ENCODE data around the gene PTH1R.
A peak's percentile ranks its signal among the peaks of the same experiment; 100 is the strongest.

PTH1R gene

DNA sequence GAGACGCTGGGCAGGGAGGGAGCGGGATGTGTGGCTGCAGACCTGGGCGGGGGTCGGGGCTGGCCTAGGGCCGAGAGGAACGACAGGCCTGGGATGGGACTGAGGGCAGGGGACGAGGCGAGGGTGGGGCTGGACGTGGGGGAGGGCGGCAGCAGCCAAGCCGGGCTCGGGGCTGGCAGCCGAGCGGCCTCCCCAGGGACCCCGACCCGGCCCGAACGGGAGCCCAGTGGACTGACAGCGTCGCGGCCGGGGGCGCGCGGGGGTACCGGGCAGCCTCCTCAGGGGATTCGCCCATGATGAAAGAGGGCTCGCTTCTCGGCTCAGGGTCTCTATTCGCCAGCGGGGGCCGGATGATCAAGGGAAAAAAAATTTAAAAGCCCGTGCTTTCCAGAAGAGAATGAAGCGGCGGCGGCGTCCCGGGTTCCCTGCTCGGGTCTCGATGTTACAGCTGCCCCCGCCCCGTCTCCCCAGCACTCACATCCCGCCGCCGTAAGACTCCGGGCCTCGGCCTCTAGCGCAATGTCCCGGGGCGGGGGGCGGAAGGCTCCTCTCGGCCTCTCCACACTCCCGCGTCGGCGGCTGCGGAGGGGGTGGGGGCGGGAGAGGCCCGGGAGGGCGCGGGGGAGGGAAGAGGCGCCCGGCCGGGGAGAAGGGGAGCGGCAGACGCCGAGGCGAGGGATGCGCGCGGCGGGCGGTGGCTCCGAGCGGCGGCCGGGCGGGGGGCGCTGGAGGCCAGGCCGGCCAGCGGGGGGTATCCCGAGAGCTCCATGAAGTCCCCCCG lies 4.3 kb downstream of the PTH1R start:
- DNase-seq: peak in 5 of 51 donors; percentile 8 to 36 (median 10)

DNA sequence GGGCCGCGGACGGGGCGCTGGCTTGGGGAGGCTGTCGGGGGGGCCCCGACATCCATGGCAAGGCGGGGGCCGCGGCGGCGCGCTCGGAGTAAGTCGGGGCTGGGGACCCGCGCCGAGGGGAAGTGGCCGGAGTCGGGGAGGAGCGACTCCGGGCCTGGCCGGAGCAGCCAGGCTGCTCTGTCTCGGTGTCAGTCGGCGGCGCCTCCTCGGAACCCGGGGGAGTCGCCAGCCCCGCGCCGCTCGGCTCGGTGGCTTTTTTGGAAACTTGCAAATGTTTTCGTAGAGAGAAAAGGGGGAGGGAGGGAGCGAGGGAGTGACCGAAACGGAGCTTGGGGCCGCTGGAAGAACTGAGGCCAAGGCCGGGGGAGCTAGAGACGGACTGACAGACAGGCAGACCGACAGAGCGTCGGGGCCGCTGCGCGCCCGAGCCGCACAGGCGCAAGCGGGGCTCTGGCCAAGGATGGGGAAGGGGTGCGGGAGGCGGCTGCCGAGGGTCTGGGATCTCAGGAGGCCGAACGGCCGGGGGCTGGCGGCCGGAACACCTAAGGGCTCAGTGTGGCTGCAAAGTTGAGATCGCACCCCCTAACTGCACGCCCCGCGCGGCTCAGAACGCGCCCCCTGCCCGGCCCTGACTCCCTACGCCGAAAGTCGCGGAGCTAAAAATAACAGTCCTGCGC lies 5.0 kb downstream of the PTH1R start:
- peak in 3 of 51 donors; percentile 14 to 42 (median 18) for DNase-seq

DNA sequence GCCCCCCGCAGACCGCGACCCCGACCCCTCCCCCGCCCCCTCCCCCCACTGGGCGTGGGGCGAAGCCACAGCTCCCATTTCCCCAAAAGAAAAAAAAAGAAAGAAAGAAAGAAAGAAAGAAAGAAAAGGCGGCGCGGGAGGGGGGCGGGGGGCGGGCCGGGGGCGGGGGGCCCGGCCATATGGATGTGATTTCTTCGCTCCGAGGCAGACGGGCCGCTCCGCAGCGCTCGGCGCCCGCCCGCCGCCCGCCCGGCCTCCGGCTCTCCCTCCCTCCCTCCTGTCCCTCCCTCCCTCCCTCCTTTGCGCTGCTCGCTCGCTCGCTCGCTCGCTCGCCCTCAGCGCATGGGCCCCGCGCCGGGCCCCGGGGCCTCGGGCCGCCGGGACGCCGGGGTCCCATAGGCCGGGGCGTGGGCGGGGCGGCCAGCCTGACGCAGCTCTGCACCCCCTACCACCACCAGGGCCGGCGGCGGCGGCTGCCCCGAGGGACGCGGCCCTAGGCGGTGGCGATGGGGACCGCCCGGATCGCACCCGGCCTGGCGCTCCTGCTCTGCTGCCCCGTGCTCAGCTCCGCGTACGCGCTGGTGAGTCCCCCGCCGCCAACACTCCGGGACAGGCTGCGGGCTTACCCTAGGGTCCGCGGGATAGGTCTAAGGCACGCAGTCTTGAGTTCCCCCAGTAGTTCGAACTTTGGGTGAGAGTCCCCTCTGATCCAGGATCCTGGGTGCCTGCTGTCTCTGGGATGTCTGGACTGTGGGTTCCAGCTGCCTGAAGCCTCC lies 5.7 kb downstream of the PTH1R start:
- peak in 3 of 51 donors; percentile 20 to 37 (median 24) for DNase-seq

DNA sequence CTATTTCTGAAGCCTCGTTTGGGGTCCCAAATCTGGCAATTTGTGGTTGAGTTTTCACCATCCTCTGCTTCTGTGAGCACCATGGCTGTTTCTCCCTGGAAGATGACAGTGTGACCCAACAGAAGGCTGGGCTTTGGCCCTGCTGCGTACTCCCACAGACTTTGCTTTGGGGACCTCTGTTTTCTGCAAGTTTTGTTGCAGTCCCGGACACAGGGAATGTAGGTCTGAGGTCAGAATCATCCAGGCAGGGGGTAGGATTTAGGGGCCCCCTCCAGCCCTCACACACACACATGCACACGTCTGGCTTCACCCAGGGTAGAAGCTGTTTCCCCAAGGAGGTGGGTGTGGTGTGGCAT lies 6.3 kb downstream of the PTH1R start:
- DNase-seq: no peak

DNA sequence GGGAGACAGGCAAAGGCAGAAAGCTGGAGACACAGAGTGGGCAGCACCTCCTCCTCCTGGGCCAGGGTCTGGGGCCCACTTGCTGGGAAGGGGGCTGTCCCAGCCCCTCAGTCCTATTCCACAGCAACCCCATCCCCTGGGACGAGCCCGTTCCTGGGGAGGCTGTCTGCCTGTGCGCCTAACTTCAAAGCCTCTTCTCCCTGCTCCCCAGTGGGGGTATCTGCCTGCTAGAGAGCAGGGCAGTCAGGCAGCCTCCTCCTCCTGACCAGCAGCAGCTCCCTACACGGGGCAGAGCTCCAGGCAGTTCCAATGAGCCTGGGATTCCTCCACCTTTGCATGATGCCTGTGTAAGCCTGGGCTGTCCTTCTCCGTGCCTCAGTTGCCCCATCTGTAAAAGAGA lies 6.9 kb downstream of the PTH1R start:
- no peak for DNase-seq

DNA sequence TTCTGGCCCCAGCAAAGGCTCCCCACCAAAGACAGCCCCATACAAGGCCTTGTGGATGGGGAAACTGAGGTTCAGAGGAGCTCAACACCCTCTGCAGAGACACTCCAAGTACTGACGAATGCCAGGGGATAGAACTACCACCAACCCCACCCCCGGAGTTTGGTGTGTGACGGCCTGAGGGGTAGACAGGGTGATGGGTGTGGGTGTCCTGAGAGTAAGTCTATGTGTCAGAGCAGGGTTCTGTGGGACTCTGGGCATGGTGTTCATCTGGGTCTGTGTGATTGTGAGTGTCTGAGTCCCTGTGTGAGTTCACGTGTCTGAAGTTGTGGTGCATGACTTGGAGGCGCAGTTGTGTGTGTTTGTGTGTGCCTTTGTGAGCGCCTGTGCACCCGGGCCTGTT lies 7.4 kb downstream of the PTH1R start:
- no peak for DNase-seq

DNA sequence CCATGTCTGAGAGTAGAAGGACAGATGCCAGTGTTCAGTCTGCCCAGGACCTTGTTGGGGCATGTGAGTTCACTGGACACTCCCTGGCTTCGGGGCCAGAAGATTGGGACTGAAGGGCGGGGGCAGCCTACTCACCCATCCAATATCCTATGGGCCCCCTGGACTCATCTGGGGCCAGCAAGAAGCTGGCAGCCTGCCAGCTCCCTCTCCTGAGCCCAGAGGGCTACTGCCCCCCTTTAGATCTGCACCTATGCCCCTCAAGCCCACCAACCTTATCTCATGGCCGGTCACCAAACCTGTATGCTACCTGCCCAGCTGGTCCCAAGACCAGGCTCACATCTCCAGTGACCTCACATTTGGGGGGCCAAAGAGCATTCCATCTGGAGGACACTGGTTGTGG lies 8.1 kb downstream of the PTH1R start:
- DNase-seq: no peak

DNA sequence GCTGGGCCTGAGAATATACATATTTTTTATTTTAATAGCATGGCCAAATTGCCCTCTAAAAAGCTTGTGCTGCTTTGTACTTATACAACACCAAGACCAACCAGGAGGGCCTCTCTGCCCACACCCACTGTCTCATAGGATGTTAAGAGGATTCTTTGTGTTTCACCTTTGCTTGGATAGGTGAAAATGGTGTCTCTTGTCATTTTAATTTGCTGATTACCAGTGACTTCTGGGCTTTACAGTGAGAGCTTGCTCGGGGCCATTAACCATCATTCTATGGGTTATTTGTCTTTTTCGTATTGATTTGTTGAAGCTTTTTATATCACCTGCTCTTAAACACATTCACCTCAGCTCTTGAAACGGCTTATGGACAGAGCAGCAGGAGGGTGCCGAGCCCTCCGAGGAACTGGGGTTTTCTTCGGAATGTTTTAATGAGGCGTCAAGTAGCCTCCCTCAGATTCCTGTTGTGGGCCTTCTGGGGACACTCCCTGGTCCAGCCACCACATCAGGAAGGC lies 10.5 kb downstream of the PTH1R start:
- no peak for DNase-seq

DNA sequence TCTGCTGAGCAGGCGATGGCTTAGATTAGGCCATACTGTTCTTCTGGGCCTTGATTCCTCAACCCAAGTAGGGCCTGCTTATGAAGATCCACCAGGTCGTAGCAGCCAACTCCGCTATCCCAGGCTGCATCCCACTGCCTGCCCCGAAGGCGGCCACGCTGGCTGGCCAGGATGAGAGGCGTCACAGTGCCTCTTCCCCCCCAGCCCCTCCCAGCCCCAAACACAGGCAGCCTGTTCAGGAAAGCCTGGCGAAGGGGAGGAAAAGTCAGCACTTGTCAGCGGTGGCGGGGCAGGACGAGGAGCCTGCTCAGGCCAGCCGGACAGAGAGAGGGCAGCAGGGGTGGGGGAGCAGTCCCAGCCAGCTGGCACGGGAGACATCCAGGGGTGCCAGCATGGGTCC lies 11.2 kb downstream of the PTH1R start:
- peak in 4 of 51 donors; percentile 9 to 37 (median 24) for DNase-seq

DNA sequence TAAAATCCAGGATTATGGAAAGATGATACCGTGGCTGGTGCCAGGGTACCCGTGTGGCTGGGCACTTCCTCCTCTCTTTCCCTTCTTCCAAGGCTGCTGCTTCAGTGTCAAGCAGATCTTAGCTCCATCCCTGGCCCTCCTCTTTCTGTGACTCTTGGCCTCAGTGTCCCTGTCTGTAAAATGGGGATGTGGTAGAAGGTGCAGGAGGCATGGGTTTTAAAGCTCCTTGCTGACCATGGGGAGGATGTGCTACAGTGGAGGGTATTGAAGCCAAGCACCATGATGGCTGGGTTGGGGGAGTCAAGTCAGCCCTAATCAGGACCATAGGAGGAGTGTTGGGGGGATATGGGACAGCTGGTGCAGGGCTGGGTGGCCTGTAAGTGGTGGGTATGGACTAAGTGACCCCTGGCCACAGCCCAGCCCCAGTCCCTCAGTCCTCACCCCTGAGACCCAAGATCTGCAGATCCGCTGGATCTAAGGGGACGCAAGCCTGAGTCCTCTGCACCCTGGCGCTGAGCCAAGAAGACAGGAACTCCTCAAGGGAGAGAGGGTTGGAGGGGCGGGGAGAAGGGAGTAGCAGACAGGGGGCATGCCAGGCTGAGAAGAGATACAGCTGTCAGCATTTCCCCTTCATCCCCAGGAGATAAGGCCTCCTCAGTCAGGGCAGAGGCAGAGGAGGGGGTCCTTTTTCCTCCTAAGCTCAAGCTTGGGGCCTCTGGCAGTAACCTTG lies 12.0 kb downstream of the PTH1R start:
- no peak for DNase-seq

DNA sequence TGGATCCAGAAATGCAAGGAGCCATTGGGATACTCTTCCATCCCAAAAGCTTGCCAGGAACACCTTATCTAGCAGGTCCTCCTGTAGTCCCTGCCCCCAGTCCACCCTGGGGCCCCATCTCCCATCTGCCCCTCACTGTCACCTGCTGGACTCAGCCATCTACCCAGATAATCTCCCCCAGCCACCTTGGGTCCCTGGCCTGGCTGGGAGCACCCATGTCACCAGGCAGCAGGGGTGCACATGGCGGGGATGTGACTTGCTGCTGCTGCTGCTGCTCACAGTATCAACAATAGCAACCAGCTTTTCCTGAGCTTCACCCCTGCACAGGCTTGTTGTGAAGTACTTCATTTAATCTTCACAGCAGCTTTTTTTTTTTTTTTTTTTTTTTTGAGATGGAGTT lies 12.6 kb downstream of the PTH1R start:
- no peak for DNase-seq

DNA sequence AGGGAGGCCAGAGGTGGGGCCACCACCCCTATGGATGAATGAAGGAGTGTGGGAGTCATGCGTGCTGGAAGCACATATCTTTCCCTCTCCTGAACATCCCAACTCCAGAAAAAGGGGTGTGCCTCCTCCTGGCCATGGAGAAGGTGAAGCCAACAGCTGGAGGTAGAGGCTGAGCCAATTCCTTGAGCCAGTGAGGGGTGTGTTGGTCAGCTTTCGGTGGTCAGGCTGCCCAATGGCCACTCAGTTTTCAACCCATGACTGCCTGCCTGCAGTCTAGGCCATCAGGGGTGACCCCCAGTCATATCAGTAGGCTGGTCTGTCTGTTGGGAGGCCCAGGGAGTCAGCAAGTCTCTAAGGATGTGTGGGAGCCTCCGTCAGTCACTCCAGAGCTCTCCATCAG lies 13.6 kb downstream of the PTH1R start:
- DNase-seq: no peak

DNA sequence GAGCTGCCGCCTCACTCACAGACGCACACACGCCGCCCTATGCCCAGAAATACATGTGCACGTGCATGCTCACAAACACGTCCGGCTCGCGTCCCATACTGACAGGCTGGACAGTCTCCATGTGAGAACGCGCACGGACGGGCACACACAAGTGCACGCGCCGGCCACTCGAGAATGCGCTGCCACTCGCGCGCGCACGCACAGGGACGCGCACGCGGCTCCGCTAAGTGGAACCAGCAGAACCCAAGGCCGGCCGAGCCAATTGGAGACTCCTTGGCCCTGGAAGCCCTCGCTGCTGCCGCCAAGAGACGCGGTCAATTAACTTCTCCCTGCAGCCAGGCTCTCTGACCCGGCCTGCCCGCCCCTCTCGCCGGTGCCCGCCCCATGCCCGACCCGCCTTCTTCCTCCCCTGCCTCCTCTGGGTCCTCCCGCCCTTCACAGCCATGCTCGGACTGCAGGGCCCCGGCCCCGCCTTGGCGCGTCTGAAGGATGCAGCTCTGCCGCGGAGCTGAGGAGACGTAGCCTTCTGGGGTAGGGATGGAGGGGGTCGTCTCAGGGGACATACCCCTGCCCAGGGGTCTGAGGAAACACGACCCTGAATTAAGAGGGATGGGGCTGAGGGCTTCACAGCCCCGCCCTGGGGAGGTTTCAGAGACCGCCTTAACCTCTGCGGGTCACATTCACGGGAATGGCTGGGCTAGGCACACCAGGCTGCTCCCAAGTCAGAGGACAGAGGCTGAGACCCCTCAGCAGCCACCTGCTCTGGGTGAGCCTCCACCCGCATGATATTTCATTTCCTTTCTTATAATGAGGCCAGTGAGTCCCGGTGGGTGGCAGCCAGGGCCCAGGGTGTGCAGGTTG lies 15.0 kb downstream of the PTH1R start:
- DNase-seq: peak in 47 of 51 donors; percentile 26 to 86 (median 70)

DNA sequence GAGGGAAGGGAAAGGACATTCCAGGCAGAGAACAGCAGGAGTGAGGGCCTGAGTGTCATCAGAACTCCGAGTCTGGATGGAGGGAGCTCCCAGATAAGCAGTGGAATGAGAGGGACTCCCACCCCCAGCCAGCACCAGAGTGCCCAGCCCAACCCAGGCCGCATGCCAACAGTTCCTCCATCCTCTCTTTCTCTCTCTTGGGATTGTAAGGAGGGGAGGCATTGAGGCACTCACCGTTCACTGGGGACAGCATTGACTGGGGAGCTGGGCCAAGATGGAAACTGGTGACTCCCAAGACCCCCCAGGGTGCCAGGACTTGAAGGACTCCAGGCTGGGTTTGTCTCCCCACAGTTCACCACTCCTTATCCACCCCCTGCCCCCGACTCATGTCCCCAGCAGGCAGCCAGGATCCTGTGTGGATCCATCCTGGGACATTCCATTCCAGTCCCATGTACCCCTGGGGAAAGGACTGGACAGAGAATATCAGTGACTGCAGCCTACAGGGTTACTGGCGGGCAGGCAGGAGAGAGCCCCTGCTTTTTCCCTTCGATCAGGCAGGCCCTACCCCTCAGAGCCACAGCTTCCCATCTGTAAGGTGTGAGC lies 15.7 kb downstream of the PTH1R start:
- no peak for DNase-seq

DNA sequence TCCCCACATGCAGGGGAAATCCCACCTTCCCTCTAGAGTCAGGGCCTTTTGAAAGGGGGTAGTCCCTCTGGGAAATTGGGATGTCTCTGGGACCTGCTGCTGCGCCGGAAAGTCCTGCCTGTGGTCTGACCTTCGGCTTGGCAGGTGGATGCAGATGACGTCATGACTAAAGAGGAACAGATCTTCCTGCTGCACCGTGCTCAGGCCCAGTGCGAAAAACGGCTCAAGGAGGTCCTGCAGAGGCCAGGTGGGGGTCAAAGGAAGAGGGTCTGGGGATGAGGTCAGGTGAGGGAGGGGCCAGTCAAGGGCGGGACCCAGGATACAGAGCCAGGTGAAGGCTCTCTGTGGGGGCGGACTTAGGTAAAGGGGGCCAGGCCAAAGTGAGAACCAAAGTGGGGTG lies 16.2 kb downstream of the PTH1R start:
- DNase-seq: no peak

DNA sequence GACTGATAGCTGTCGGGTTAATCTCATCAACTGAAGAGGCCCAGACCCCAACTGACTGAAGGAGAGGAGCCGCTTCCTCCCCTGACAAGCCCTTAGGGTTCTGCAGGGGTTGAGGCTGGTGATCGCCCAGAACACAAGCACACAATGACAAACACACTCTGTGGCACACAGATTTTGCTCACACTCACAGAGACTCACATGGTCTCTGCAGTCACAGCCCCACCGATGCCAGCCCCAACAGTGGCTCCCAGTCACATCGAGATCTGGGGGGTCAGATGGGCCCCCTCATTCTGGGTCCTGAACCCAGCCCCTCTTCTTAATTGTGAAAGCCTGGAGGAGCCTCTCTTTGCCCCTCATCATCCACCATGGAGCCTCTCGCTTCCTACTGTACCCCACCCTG lies 16.7 kb downstream of the PTH1R start:
- no peak for DNase-seq

DNA sequence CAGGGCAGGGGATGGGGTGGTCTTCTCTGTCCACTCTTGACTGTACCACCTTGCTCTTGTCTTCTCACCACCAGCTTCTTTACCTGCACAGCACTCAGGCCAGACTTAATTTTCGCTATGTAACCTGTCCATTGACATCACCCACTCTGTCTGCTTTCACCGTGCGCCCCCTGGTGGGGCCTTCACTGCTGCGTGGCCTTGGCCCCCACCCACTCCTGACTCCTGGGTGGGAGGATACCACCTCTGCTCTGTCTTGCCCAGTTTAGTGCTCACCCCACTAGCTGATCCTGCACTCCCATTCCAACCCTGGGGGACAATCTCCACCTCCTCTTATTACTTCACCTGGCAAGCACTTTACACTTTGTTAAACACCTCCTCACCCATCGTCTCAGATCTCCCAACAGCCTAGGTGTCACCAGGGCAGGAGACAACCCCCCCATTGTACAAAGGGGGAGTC lies 17.7 kb downstream of the PTH1R start:
- peak in 21 of 51 donors; percentile 12 to 59 (median 29) for DNase-seq

DNA sequence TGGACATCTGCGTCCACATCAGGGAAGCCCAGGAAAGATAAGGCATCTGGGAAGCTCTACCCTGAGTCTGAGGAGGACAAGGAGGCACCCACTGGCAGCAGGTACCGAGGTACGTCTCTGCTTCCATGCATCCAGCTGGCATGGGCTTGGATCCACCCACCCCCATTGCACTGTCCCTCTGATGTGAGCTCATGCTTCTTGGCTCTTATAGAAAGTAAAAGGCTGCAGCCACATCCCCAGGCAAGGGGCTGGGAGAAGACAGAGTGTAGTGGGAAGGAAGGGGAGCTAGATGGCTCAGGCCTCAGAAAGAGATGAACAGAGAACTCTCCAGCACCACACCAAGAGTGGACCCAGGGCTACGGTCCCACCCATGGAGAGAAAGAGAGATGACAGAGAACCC lies 18.2 kb downstream of the PTH1R start:
- DNase-seq: no peak

DNA sequence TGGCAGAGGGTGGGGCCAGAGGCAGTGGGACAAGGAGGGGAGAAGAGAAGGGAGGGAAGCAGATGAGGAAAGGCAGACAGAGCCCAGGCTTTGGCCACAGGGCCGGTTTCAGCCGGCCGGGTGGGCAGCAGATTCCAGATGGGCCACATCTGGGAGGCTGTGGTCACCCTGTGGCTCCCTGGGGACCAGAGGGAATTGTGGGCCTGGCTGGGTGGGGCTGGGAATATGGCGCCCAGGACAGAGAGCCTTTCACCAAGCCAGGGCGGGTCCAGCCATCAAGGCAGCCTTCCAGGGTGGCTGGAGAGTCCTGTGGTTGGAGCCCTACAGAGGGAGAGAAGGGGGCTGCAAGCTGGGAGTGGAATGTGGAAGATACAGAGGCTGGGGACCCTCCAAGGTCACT lies 18.9 kb downstream of the PTH1R start:
- DNase-seq: no peak

DNA sequence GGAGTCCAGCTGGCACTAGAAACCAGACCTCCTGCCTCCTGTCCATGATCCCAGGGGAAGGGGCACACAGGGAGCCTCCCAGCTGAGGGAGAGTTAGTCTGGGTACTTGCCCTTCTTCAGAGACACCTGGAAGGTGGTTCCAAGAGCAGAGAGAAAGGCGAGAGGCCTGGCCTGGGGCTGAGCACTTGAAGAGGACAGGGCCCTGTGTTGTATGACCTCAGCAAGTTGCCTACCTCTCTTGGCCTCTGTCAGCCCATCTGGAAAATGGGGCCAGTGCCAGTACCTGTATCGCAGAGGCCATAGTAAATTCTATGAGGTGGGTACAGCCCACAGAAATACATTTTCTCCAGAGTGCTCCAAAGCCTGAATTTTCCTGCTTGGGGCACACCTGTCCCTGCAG lies 19.5 kb downstream of the PTH1R start:
- DNase-seq: no peak

Data from hypothalamus (tissue), 51 donors.